Ishikawa (cell line): ENCODE data around the gene MYMK.

Source experiments
- CEBPB ChIP-seq: IDR thresholded peaks from 2 replicates; pipeline ENCODE4 v1.6.1; 2012
- CREB1 ChIP-seq: IDR thresholded peaks from 2 replicates; pipeline ENCODE4 v1.6.1; 2012; ENCODE audit warnings: low read depth
- EGR1 ChIP-seq: IDR thresholded peaks from 2 replicates; pipeline ENCODE4 v1.6.1; 2012
- EP300 ChIP-seq: IDR thresholded peaks from 2 replicates; pipeline ENCODE4 v1.6.1; 2012; ENCODE audit warnings: borderline replicate concordance
- FOXM1 ChIP-seq: IDR thresholded peaks from 2 replicates; pipeline ENCODE4 v1.6.1; 2012; ENCODE audit warnings: low read depth, borderline replicate concordance
- NFIC ChIP-seq: IDR thresholded peaks from 2 replicates; pipeline ENCODE4 v1.6.1; 2012
- RAD21 ChIP-seq: IDR thresholded peaks from 2 replicates; pipeline ENCODE4 v1.6.1; 2012; ENCODE audit warnings: low read depth
- TAF1 ChIP-seq: IDR thresholded peaks from 2 replicates; pipeline ENCODE4 v1.6.1; 2012; ENCODE audit warnings: low read depth, mild to moderate bottlenecking
- TCF12 ChIP-seq: IDR thresholded peaks from 2 replicates; pipeline ENCODE4 v1.6.1; 2012; ENCODE audit warnings: low read depth
- YY1 ChIP-seq: IDR thresholded peaks from 2 replicates; pipeline ENCODE4 v1.6.1; 2012; ENCODE audit warnings: low read depth
- TF ChIP-seq, protein P1 (sequence below): IDR thresholded peaks from 2 replicates; pipeline ENCODE4 v1.6.1; 2012; ENCODE audit warnings: low read depth, mild to moderate bottlenecking
- TF ChIP-seq, protein P2 (sequence below): IDR thresholded peaks from 2 replicates; pipeline ENCODE4 v1.6.1; 2012
- TF ChIP-seq, protein P3 (sequence below): IDR thresholded peaks from 2 replicates; pipeline ENCODE4 v1.6.1; 2012

DNA sequence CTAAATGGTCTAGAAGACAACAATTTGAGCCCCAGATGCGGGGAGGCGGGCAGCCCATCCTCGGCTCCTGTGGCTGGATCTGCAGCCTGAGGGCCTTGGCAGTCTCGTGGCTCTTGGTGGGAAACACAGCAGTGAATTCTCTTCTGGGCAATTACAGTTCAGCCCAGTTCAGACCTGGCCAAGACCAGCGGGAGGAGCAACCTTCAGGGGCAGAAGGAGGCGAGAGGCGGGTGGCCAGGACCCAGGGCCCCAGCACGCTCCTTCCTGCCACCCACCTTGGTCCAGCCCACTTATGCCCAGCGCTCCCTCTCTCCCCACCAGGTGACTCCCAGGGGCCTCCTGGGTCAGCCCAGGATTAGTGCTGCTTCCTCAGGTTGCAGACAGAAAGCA, 7.8 kb downstream of the MYMK start:
- no peak for TF ChIP-seq TAF1
- no peak for TF ChIP-seq EGR1
- TF ChIP-seq NFIC = no peak
- TF ChIP-seq, protein P1, sequence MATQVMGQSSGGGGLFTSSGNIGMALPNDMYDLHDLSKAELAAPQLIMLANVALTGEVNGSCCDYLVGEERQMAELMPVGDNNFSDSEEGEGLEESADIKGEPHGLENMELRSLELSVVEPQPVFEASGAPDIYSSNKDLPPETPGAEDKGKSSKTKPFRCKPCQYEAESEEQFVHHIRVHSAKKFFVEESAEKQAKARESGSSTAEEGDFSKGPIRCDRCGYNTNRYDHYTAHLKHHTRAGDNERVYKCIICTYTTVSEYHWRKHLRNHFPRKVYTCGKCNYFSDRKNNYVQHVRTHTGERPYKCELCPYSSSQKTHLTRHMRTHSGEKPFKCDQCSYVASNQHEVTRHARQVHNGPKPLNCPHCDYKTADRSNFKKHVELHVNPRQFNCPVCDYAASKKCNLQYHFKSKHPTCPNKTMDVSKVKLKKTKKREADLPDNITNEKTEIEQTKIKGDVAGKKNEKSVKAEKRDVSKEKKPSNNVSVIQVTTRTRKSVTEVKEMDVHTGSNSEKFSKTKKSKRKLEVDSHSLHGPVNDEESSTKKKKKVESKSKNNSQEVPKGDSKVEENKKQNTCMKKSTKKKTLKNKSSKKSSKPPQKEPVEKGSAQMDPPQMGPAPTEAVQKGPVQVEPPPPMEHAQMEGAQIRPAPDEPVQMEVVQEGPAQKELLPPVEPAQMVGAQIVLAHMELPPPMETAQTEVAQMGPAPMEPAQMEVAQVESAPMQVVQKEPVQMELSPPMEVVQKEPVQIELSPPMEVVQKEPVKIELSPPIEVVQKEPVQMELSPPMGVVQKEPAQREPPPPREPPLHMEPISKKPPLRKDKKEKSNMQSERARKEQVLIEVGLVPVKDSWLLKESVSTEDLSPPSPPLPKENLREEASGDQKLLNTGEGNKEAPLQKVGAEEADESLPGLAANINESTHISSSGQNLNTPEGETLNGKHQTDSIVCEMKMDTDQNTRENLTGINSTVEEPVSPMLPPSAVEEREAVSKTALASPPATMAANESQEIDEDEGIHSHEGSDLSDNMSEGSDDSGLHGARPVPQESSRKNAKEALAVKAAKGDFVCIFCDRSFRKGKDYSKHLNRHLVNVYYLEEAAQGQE = no peak
- TF ChIP-seq FOXM1 = no peak
- no peak for TF ChIP-seq RAD21
- no peak for TF ChIP-seq YY1
- TF ChIP-seq TCF12 = no peak
- TF ChIP-seq, protein P2, sequence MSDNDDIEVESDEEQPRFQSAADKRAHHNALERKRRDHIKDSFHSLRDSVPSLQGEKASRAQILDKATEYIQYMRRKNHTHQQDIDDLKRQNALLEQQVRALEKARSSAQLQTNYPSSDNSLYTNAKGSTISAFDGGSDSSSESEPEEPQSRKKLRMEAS = no peak
- TF ChIP-seq EP300 = no peak
- TF ChIP-seq CEBPB = no peak
- no peak for TF ChIP-seq CREB1
- TF ChIP-seq, protein P3, sequence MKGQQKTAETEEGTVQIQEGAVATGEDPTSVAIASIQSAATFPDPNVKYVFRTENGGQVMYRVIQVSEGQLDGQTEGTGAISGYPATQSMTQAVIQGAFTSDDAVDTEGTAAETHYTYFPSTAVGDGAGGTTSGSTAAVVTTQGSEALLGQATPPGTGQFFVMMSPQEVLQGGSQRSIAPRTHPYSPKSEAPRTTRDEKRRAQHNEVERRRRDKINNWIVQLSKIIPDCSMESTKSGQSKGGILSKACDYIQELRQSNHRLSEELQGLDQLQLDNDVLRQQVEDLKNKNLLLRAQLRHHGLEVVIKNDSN = no peak
